SK-N-SH (cell line): ENCODE results near the gene GNAI1. TPM values are rescaled to one million over a fixed set of nuclear protein-coding genes. Genes with fewer than 3 reads are reported as not detected.

Experiments used
- CTCF ChIA-PET: fragments of 300-600, 350-600 bp; formaldehyde crosslinking; extraction: SDS; loops from one replicate; lab custom pipeline; 2021; lab: Yijun Ruan, JAX
- POLR2A ChIA-PET: fragments of 350-600 bp; sonication (Branson Sonifier 250); formaldehyde crosslinking; extraction: SDS; loops from one replicate; lab custom pipeline; 2020; ENCODE audit warnings: antibody characterized with exemption, inconsistent platforms; lab: Yijun Ruan, JAX
- DNase-seq: peaks from one replicate; pipeline ENCODE4 v3.0.0; 2012
- H2AFZ ChIP-seq: fragments of 200-600 bp; sonication (generic); 2 replicates; pipeline ENCODE4 v1.8.1; 2016; ENCODE audit warnings: antibody characterized with exemption, mild to moderate bottlenecking, low read depth
- H3F3A ChIP-seq: fragments of 200-600 bp; sonication (generic); replicated peaks from 2 replicates; pipeline ENCODE3; 2016; ENCODE audit warnings: antibody characterized with exemption, mild to moderate bottlenecking; ENCODE audit not compliant: insufficient read depth
- H3K27ac ChIP-seq, 2 experiments: fragments of 200-500 bp in 1 of 2; fragments of 200-600 bp in 1 of 2; sonication (Bioruptor generic) in 1 of 2; sonication (generic), shearing (Covaris generic) in 1 of 2; 2 replicates each; pipeline versions ENCODE4 v1.5.1 to v1.6.1; 2014 to 2016; ENCODE audit warnings: low read depth in 2 of 2, inconsistent platforms in 1 of 2, low read length in 1 of 2, mild to moderate bottlenecking in 1 of 2, mixed read lengths in 1 of 2
- H3K27me3 ChIP-seq: fragments of 200-600 bp; sonication (generic), shearing (Covaris generic); 2 replicates; pipeline ENCODE4 v1.6.1; 2016; ENCODE audit warnings: mixed run types; ENCODE audit not compliant: insufficient read depth
- H3K36me3 ChIP-seq, 2 experiments: fragments of 200-500 bp in 1 of 2; fragments of 200-600 bp in 1 of 2; sonication (Bioruptor generic) in 1 of 2; sonication (generic) in 1 of 2; replicated peaks in 1 of 2; 2 replicates each; pipeline versions ENCODE3 to v1.5.1; 2014 to 2016; ENCODE audit warnings: low read length in 1 of 2, mild to moderate bottlenecking in 1 of 2; ENCODE audit not compliant: insufficient read depth in 2 of 2, control insufficient read depth in 1 of 2
- H3K4me1 ChIP-seq, 2 experiments: fragments of 200-500 bp in 1 of 2; fragments of 200-600 bp in 1 of 2; sonication (Bioruptor generic) in 1 of 2; sonication (generic), shearing (Covaris generic) in 1 of 2; 2 replicates each; pipeline versions ENCODE4 v1.5.1 to v1.6.1; 2014 to 2016; ENCODE audit warnings: low read depth in 1 of 2, low read length in 1 of 2, mixed run types in 1 of 2; ENCODE audit not compliant: insufficient read depth in 2 of 2, control insufficient read depth in 1 of 2
- H3K4me2 ChIP-seq: fragments of 200-600 bp; sonication (generic), shearing (Covaris generic); 2 replicates; pipeline ENCODE4 v1.6.1; 2017; ENCODE audit warnings: mixed run types
- H3K4me3 ChIP-seq, 2 experiments: fragments of 200-500 bp in 1 of 2; fragments of 200-600 bp in 1 of 2; sonication (Bioruptor generic) in 1 of 2; sonication (generic), shearing (Covaris generic) in 1 of 2; 2 replicates each; pipeline versions ENCODE4 v1.5.1 to v1.8.1; 2014 to 2016; ENCODE audit warnings: low read depth in 2 of 2, inconsistent platforms in 1 of 2, low read length in 1 of 2, mild to moderate bottlenecking in 1 of 2, mixed read lengths in 1 of 2, moderate library complexity in 1 of 2
- H3K79me2 ChIP-seq: fragments of 200-600 bp; sonication (generic); 2 replicates; pipeline ENCODE4 v1.8.1; 2017; ENCODE audit warnings: mild to moderate bottlenecking; ENCODE audit not compliant: insufficient read depth
- H3K9ac ChIP-seq: fragments of 200-600 bp; sonication (generic); 2 replicates; pipeline ENCODE4 v1.6.1; 2017; ENCODE audit warnings: mixed run types
- H3K9me2 ChIP-seq: fragments of 200-600 bp; sonication (generic); 2 replicates; pipeline ENCODE4 v1.6.1; 2017; ENCODE audit warnings: mixed run types
- H3K9me3 ChIP-seq: fragments of 200-600 bp; sonication (generic); 2 replicates; pipeline ENCODE4 v1.6.1; 2017; ENCODE audit warnings: mixed run types, mild to moderate bottlenecking, moderate library complexity
- H4K20me1 ChIP-seq: fragments of 200-600 bp; sonication (generic); 2 replicates; pipeline ENCODE4 v1.6.1; 2017; ENCODE audit warnings: mild to moderate bottlenecking, mixed run types; ENCODE audit not compliant: insufficient read depth
- EZH2phosphoT487 ChIP-seq: fragments of 200-600 bp; sonication (generic); IDR thresholded peaks from 2 replicates; pipeline ENCODE4 v1.6.1; 2017; ENCODE audit warnings: low read depth, mixed run types, mild to moderate bottlenecking, antibody characterized with exemption, moderate library complexity, borderline replicate concordance
- FOXJ3 ChIP-seq: sonication (generic); formaldehyde crosslinking; IDR thresholded peaks from 2 replicates; pipeline ENCODE4 v1.5.1; 2020; ENCODE audit warnings: mild to moderate bottlenecking, missing genetic modification reagents
- FOXM1 ChIP-seq: IDR thresholded peaks from 2 replicates; pipeline ENCODE4 v1.4.0; 2012; ENCODE audit warnings: low read depth, mild to moderate bottlenecking
- GABPA ChIP-seq: IDR thresholded peaks from 2 replicates; pipeline ENCODE4 v1.4.0; 2012; ENCODE audit warnings: low read depth, mild to moderate bottlenecking
- GATA2 ChIP-seq: sonication (generic); formaldehyde crosslinking; IDR thresholded peaks from 2 replicates; pipeline ENCODE4 v1.5.0; 2020; ENCODE audit warnings: mild to moderate bottlenecking, missing genetic modification reagents
- JUND ChIP-seq: IDR thresholded peaks from 2 replicates; pipeline ENCODE4 v1.4.0; 2012
- MEF2A ChIP-seq: IDR thresholded peaks from 2 replicates; pipeline ENCODE4 v1.4.0; 2012; ENCODE audit warnings: low read depth, borderline replicate concordance
- NFIC ChIP-seq: IDR thresholded peaks from 2 replicates; pipeline ENCODE4 v1.4.0; 2012; ENCODE audit warnings: borderline replicate concordance
- NRF1 ChIP-seq: IDR thresholded peaks from 2 replicates; pipeline ENCODE4 v1.6.1; 2012; ENCODE audit warnings: low read depth, mild to moderate bottlenecking, low read length
- POLR2AphosphoS5 ChIP-seq: IDR thresholded peaks from 2 replicates; pipeline ENCODE4 v1.6.1; 2012; ENCODE audit warnings: low read depth, low read length
- RCOR1 ChIP-seq: fragments of 150-350 bp; IDR thresholded peaks from 2 replicates; pipeline ENCODE4 v1.6.1; 2017; ENCODE audit warnings: antibody characterized with exemption, low read length
- RXRA ChIP-seq: IDR thresholded peaks from 2 replicates; pipeline ENCODE4 v1.4.0; 2012; ENCODE audit warnings: low read depth, mild to moderate bottlenecking, borderline replicate concordance
- SIN3A ChIP-seq: IDR thresholded peaks from 2 replicates; pipeline ENCODE4 v1.6.1; 2012; ENCODE audit warnings: low read depth, mild to moderate bottlenecking, low read length, moderate library complexity, borderline replicate concordance
- SMC3 ChIP-seq: IDR thresholded peaks from 2 replicates; pipeline ENCODE4 v1.6.1; 2012; ENCODE audit warnings: low read depth, low read length, improper control_type of control experiment
- TAF1 ChIP-seq: IDR thresholded peaks from 2 replicates; pipeline ENCODE4 v1.6.1; 2012; ENCODE audit warnings: low read depth, mild to moderate bottlenecking, low read length, moderate library complexity, borderline replicate concordance
- TCF12 ChIP-seq: IDR thresholded peaks from 2 replicates; pipeline ENCODE4 v1.4.0; 2012
- WGBS: methylation state at CpG from one replicate; pipeline ENCODE4 v1.1.6; 2017; ENCODE audit warnings: low lambda C conversion rate; 5-methylcytosine and 5-hydroxymethylcytosine counted together
- polyA plus RNA-seq, 3 experiments: library from polyadenylated mRNA; depleted of rRNA; stranded (reverse); fragments of >200 nt; gene quantifications; 2 replicates each; pipeline ENCODE4 v1.2.3, GENCODE V29; 2012
- TF ChIP-seq, protein P1 (sequence below): fragments of 150-350 bp; IDR thresholded peaks from 2 replicates; pipeline ENCODE4 v1.6.1; 2016; ENCODE audit warnings: mild to moderate bottlenecking, low read depth, low read length
- TF ChIP-seq, protein P2 (sequence below): IDR thresholded peaks from 2 replicates; pipeline ENCODE4 v1.4.0; 2012; ENCODE audit warnings: low read depth
- TF ChIP-seq, protein P3 (sequence below): IDR thresholded peaks from 2 replicates; pipeline ENCODE4 v1.6.1; 2012; ENCODE audit warnings: mild to moderate bottlenecking, low read depth, low read length, moderate library complexity

GNAI1 gene
- polyA plus RNA-seq, 1 of the 3 experiments (the other 2 are of a cell fraction) = 69.1 TPM

DNA sequence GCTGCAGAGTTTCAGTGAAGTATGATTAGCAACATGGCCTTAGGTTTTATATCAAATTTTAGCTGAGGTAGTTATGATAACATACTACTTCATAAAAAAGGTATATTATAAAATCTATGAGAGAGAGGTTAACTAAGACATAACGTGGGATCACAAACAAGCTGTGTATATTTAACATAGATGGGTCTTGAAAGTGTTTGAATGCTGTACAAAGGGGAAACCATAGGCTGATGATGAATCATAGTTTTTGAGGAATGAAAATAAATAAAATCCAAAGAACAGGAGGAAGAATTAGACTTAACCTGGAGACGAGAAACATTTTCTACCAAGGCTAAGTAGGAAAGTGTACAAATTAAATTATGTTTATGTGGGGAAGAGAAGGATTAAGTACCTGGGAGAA lies 119.0 kb downstream of the GNAI1 start:
- Histone ChIP-seq H3K4me2 (no peak overlapping the region), H3K4me1 (no peaks in the 10 kb centered on the region; a peak in 1 of 4 replicates), H3K9me3 (no peaks in the 10 kb centered on the region), H3K79me2 (no peaks in the 10 kb centered on the region), H3K27me3 (no peaks in the 10 kb centered on the region), H4K20me1 (no peaks in the 10 kb centered on the region), H3K27ac (no peak overlapping the region), H3F3A (no peaks in the 10 kb centered on the region), H2AFZ (no peak overlapping the region), H3K36me3 (no peaks in the 10 kb centered on the region), H3K9me2 (no peaks in the 10 kb centered on the region), H3K9ac (no peak overlapping the region), H3K4me3 (no peak overlapping the region)
- DNase-seq = no peak
- TF ChIP-seq GATA2 (CRISPR knock-in tag) (no peak), TCF12 (no peak), JUND (no peak), NRF1 (no peak), SIN3A (no peak), FOXM1 (no peak), POLR2AphosphoS5 (no peak), FOXJ3 (CRISPR knock-in tag) (no peak), NFIC (no peak), RXRA (no peak), GABPA (no peak), EZH2phosphoT487 (no peak), MEF2A (no peak), SMC3 (no peak), TAF1 (no peak), RCOR1 (no peak)
- TF ChIP-seq, protein P1, sequence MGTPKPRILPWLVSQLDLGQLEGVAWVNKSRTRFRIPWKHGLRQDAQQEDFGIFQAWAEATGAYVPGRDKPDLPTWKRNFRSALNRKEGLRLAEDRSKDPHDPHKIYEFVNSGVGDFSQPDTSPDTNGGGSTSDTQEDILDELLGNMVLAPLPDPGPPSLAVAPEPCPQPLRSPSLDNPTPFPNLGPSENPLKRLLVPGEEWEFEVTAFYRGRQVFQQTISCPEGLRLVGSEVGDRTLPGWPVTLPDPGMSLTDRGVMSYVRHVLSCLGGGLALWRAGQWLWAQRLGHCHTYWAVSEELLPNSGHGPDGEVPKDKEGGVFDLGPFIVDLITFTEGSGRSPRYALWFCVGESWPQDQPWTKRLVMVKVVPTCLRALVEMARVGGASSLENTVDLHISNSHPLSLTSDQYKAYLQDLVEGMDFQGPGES = no peak
- TF ChIP-seq, protein P2, sequence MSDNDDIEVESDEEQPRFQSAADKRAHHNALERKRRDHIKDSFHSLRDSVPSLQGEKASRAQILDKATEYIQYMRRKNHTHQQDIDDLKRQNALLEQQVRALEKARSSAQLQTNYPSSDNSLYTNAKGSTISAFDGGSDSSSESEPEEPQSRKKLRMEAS = no peak
- TF ChIP-seq, protein P3, sequence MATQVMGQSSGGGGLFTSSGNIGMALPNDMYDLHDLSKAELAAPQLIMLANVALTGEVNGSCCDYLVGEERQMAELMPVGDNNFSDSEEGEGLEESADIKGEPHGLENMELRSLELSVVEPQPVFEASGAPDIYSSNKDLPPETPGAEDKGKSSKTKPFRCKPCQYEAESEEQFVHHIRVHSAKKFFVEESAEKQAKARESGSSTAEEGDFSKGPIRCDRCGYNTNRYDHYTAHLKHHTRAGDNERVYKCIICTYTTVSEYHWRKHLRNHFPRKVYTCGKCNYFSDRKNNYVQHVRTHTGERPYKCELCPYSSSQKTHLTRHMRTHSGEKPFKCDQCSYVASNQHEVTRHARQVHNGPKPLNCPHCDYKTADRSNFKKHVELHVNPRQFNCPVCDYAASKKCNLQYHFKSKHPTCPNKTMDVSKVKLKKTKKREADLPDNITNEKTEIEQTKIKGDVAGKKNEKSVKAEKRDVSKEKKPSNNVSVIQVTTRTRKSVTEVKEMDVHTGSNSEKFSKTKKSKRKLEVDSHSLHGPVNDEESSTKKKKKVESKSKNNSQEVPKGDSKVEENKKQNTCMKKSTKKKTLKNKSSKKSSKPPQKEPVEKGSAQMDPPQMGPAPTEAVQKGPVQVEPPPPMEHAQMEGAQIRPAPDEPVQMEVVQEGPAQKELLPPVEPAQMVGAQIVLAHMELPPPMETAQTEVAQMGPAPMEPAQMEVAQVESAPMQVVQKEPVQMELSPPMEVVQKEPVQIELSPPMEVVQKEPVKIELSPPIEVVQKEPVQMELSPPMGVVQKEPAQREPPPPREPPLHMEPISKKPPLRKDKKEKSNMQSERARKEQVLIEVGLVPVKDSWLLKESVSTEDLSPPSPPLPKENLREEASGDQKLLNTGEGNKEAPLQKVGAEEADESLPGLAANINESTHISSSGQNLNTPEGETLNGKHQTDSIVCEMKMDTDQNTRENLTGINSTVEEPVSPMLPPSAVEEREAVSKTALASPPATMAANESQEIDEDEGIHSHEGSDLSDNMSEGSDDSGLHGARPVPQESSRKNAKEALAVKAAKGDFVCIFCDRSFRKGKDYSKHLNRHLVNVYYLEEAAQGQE = no peak
- WGBS = 83% methylated on average over 2 of the region's 2 CpGs
- POLR2A ChIA-PET = no interaction called here
- CTCF ChIA-PET = interaction anchor here (1.0 kb wide), 1 partner anchor 120 kb away, joined by 3 read pairs; no protein-coding TSS in a partner anchor
